GM19043 (cell line): ENCODE data around the gene MOV10L1.

ENCODE experiments used
- ATAC-seq: cut with Tn5 transposase; IDR thresholded peaks from one replicate; pipeline ENCODE4 v1.9.1; 2021; ENCODE audit warnings: low read depth; ENCODE audit not compliant: unreplicated experiment

MOV10L1 gene

DNA sequence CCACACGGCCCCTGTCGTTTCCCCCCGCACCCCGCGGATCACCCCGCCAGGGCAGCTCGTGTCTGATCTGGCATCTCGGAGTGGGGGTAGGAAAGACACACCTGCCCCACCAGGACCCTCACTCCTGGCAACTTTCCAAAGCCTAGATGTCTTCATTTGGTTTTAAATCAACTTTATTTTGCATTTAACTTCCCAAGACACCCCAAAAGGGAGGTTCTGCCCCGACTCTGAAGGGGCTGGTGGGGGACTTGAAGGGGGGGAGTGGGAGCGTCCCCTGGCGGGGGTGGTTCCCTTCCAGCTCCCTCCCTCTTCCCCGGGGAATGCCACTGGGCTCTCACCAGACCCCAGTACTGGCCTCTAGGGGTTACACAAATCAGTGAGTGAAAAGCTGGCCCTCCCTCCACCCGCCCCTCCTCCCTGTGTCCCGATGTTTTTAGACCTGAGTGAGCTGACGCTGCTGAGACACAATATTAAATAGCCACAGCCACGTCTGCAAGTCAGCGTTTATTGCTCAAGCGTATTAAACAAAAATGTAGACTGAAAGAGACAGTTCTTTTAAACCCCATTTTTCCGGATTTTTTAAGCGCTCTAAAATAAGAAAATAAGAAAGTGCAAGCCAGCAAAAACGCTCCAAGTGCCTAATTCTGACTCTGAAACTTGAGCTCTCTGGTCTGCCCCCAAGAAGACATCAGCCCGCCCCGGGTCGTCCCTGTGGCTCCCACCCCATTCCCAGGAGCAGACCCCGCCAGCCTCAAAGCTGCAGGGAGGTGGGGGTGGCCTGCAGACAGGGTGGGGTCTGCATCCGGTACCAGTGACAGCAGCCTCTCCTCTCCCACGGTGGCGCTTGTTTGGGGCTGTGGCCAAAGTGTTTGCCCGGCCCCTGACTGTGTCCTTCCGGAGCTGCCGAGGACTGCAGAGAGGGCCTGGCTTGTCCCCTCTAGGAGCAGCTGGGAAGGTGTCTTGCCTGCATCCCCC is 30.6 kb upstream of the MOV10L1 start:
- ATAC-seq = no peak

DNA sequence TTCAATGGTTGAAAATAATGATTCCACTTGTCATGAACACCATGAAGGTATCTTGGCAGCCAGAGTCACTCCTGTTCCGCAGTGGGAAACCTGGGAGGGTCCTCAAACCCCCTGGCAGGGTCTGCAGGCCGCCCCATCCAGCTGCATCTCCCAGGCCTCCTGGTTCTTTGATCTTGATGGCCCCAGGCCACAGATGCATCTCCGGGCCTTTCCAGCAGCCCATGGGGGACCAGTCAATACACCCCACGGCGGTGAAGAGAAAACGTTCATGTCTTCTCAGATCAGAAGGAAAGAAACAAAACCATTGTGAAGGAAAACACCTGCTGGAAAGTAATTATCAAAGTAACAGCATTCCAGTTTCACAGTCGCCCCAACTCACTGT is 29.9 kb upstream of the MOV10L1 start:
- no peak for ATAC-seq

DNA sequence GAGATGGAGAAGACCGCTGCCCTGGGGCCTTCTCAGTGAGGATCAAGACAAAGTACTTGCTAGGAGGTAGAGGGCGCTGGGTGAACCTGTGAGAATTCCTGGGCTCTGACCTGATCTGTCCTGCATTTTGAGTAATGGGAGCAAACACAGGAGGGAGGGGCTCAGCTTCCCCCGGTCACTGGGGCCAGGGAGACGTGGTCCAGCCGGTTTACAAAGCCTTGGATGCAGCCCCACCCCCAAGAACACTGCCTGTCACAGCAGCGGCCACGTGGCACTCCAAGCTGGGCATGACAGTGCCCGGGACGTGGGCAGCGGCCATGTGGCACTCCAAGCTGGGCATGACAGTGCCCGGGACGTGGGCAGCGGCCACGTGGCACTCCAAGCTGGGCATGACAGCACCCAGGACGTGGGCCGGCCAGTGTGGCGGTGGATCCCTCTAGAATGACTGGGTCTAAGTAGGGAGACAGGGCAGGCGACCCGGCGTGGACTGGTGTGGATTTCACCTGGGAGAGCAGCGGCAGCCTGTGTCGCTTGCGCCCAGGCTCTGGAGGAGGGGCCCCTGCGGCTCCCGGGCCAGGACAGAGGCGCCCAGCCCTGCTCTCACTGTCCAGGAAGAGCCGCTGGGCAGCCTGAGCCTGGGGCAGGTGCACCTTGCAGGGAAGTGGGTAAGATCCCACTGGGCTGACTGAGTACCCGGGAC is 29.2 kb upstream of the MOV10L1 start:
- ATAC-seq = no peak

DNA sequence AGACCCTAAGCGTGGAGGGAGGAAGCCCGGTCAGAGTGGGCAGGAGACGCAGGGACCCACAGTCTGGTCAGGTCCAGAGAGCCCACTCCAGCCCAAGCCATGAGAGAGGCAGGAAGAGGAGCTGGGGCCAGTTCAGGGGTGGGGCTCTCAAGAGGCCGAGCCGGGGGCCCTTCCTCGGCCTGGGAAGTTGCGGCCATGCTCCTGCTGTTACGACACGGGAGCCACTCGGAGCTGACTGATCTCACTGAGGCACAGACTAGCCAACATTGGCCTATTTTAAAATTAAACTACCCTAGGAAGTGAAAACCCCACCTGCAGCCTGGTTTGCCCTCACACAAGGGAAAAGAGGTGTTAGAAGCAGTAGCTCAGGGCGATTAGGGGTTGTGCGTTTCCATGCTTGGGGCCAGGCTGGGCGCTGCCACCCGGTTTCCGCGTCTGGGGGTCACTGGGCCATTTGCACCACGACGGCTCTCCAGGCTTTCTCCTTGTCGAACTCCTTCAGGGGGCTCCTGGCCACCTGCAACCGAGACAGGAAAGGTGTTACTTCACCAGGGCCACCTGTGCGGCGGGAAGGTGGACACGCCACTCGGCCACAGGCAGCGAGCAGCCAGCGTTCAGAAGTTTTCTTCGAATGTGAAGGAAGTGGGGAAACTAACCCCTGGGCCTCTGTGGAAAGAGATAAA is 28.5 kb upstream of the MOV10L1 start:
- ATAC-seq = no peak

DNA sequence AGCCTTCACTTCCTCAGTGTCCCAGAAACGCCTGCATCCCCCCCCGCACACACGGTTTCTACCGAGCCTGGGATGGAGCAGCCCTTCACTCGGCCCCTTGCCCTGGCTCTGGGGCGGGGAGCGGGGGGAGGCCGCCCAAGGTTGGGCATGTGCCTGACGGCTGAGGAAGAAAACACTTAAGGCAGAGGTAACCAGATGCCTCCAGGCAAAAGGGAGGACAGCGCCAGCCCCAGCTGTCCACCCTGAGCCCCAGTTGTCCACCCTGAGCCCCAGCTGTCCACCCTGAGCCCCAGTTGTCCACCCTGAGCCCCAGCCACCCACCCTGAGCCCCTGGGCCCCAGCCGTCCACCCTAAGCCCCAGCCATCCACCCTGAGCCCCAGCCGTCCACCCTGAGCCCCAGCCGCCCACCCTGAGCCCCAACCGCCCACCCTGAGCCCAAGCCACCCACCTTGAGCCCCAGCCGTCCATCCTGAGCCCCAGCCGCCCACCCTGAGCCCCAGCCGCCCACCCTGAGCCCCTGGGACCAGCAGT is 27.9 kb upstream of the MOV10L1 start:
- no peak for ATAC-seq

DNA sequence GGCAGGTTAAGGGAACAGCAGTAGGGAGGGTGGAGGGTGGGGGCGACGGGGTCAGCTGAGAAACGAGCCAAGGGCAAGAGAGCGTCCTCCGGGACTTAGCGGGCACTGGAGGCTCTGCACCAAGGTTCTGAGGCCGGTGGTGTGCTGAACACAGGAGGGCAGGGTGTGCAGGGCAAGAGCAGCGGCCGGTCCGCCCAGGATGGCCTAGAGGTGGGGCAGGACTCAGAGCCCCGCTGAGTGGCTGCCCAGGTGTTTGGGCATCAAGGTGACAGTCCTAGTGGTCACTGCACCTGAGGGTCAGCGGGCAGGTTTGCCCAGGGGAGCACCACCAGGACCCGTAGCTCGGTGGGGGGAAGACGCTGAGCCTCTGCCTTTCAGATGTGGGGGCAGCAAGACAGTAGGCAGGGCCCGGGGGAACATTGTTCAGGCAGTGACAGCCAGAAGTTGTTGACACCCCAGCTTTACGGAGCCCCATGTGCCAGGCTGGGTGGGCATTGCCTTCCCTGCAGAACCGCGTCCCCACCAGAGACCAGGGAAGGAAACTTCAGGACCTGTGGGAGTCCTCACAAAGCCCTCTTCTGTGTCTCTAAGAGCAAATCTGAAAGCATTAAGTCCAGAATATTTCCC is 27.2 kb upstream of the MOV10L1 start:
- no peak for ATAC-seq

DNA sequence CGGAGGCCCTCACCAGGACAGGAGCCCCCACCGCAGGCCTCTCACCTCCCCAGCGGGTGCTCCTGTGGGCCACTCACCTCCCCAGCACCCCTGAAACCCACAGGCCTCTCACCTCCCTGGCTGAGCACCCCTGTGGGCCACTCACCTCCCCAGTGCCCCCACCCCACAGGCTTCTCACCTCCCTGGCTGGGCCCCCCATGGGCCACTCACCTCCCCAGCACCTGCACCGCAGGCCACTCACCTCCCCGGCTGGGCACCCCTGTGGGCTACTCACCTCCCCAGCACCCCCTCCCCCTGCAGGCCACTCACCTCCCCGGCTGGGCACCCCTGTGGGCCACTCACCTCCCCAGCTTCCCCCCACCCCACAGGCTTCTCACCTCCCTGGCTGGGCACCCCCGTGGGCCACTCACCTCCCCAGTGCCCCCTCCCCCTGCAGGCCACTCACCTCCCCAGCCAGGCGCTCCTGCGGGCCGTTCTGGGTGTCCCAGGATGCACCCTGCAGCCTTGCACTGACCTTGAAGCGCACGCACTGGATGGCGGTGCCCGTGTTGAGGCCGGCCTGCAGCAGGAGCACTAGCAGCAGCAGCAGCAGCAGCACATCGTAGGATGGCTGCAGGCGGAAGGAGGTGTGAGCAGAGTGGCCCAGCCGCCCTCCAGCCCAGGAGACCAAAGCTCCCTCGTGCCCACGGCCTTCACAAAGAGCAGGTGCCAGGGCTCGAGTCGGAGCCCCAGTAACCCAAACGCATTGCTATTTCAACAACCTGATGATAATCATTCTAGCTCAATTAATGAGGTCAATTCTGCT is 26.0 kb upstream of the MOV10L1 start:
- ATAC-seq = no peak

DNA sequence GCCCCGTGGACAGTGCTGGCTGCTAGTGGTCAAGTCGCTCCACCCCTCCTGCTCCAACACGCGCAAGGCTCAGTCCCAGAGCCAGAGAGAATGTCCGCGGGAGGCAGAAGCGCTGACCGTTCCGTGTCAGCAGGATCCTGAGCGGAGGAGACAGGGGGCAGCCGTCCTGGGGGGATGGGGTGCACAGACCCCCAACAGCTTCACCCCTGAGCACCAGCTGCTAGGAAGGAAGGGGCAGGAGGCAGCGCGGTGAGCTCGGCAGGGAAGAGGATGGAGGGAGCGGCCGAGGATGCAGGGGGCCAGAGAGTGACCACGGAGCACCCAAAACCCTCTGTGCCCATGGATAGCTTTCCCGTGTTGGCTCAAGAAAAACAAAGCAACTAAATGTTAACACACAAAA is 25.4 kb upstream of the MOV10L1 start:
- no peak for ATAC-seq

DNA sequence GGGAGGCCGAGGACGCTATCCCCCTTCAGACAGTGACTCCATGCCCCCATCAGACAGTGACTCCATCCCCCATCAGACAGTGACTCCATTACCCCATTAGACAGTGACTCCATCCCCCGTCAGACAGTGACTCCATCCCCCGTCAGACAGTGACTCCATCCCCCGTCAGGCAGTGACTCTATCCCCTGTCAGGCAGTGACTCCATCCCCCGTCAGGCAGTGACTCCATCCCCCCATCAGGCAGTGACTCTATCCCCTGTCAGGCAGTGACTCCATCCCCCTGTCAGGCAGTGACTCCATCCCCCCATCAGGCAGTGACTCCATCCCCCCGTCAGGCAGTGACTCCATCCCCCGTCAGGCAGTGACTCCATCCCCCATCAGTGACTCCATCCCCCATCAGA is 22.6 kb upstream of the MOV10L1 start:
- ATAC-seq = no peak

DNA sequence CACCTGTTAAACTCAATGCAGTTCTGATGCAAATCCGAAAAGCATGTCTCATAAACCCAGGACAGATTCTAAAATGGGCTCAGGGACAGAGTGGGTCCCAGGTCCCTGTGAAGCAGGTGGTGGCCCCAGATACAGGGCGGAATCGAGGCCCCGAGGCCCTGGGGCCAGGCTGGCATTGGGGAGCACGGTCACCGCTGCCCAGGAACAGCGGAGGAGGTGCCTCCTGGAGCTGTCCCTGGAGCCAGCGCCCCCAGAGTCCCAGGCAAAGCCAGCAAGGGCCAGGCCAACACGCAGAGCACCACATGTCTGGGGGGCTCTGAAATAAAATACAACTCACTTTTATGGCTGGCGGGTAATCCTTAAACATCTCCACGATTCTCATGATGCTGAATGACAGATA is 21.7 kb upstream of the MOV10L1 start:
- no peak for ATAC-seq

DNA sequence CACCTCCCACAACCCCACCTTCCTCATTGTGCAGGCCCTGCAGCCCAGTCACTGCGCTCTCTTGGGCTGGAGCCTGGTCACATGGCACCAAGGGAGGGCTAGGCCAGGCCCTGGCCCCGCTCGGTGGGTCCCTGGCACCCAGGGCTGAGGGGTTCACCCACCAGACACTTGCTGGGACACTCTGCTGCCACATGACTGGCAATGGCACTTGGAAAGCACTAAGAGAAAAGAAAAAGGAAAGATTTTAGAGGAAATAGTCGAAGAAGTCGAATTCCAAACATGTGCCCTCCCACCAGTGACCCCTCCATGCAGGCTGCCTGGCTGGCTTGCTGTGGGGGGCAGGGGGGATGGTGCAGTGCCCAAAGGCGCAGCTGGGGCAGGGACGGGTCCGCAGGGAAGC is 19.4 kb upstream of the MOV10L1 start:
- no peak for ATAC-seq

DNA sequence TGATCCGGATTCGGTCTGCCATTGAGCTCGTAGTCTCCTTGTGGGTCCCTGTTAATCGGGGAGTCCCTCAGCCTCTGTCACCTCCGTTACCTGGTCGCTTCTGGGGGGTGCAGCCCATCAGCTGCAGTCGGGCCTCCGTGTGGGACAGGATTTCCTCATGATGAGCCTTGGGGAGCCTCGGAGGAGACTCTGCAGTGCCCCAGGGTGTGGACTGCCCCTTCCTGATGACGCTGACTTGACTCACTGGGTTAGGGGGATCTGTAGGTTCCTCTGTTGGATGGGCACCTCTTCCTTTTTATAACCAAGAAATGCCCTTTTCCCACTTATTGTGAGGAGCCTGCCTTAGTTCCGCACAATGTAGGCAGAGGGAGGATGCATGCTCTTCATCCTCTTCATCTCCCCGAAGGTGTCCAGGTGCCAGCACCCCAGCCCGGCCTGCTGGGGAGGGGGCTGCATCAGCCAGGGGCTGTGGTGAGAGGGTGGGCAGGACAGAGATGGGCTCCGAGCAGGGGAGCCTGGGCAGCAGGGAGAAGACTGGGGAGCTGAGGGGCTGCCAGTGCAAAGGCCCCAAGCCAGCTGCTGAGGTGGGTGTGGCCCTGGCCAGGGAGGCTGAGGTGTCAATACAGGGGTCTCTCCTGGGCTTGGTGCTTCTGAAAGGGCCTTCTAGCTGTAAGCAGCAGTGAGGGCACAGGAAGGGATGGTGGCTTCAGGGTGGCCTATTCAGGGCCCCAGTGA is 18.2 kb upstream of the MOV10L1 start:
- ATAC-seq = no peak

DNA sequence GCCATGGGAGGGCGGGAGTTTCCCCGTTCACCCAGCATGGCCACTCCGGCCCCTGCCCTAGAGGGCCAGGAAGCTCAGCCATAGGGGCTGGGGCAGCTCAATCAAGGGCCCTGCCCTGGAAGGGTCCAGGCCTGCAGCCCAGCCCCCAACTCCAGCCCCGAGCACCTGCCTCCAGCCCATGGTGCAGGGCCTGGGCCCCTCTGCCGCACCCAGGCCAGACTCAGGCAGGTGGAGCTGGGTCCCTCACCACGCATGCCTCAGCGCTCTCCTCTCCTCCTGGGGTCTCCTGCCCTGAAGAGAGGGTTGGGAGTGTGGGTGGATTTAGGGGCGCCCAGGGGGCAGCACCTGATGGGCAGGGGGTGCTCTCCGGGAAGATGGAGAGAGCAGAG is 17.6 kb upstream of the MOV10L1 start:
- no peak for ATAC-seq

DNA sequence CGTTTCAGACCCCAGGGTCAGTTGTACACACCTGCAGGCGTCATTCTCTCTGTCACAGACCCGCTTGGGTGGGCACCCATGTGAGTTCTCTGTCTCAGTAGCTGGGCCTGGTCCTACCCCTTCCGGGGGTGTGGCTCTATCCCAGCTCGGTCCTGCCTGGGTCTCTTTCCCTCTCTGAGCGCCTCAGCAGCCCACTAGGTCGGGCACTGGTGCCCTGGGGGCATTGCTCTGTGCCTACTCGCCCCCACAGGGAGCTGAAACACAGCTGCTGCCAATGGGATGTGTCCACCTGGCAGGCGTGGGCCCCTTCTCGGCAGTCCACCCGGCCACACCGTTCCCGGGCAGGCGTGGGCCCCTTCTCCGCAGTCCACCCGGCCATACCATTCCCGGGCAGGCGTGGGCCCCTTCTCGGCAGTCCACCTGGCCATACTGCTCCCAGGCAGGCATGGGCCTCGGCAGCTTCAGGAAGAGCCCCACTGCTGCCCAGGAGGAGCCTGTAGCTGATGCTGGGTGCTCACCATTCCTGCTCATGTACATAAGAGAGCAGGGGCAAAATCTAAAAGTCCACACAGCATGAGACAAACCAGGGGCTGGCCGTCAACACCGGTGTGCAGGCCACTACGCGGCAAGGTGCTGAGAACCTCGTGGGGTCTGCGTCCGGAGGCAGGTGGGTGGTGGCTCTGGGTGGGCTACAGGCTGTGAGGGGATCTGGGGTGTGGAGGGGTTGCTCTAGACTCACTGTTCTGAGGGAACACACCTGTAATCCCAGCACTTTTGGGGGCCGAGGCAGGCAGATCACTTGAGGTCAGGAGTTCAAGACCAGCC is 16.9 kb upstream of the MOV10L1 start:
- ATAC-seq = no peak

DNA sequence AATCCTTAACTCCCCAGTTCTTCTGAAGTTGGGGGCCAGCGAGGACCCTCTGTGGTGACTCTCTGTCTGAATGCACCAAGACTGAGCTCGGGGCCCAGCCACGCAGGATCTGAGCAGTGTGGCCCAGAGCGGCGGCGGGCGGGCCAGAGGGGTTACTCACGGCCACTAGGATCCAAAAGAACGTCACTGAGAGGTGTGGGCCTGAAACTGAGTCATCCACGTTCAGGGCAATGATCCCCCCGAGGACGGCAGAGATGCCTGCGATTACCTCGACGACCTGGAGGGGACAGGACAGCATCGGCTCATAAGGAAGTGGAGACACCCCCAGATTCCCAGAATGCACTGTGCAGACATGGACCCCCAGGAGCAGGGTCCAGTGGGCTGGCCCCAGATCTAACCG is 15.8 kb upstream of the MOV10L1 start:
- ATAC-seq = no peak

DNA sequence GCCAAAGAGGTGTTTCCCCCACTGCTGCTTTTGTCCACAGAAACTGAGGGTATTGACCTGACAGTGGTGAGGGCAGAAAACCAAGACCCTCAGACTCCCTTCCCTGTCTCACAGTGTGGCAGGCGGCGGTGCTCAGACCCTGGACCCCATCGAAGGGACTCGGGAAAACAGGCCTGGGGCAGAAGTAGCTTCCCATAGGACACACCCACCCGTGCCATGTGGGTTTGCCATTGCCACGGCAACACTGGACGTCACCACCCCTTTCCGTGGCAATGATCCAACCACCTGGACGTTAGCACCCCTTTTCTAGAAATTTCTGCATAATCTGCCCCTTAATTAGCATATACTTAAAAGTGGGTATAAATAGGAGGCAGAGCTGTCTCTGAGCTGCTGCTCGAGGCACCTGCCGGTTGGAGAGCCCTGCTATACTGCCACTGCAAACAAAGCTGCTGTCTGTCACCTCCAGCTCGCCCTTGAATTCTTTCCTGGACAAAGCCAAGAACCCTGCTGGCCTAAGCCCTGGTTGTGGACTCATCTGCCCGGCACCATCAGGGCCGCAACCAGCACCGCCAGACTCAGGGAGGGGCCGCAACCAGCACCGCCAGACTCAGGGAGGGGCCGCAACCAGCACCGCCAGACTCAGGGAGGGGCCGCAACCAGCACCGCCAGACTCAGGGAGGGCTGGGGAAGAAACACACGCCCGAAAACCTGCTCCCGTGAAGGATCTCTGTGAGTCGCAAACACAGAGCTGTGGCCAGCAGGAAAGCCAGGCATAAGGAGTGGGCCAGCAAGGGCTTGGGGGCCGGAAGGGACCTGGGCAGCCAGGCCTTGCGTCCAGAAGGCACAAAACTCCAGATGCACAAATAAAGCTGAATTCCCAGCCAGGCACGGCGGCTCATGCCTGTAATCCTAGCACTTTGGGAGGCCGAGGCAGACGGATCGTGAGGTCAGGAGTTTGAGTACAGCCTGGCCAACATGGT is 15.0 kb upstream of the MOV10L1 start:
- no peak for ATAC-seq
